ENCODE measurements around the gene PRPF6. TPM values are rescaled to one million over a fixed set of nuclear protein-coding genes. Genes with fewer than 3 reads are reported as not detected.

PRPF6 gene
- total and polyA plus RNA-seq, 2 of the 13 experiments (the other 11 are each of a cell fraction or from before 2014, with no cell fraction given): 63.7 to 101 TPM

DNA sequence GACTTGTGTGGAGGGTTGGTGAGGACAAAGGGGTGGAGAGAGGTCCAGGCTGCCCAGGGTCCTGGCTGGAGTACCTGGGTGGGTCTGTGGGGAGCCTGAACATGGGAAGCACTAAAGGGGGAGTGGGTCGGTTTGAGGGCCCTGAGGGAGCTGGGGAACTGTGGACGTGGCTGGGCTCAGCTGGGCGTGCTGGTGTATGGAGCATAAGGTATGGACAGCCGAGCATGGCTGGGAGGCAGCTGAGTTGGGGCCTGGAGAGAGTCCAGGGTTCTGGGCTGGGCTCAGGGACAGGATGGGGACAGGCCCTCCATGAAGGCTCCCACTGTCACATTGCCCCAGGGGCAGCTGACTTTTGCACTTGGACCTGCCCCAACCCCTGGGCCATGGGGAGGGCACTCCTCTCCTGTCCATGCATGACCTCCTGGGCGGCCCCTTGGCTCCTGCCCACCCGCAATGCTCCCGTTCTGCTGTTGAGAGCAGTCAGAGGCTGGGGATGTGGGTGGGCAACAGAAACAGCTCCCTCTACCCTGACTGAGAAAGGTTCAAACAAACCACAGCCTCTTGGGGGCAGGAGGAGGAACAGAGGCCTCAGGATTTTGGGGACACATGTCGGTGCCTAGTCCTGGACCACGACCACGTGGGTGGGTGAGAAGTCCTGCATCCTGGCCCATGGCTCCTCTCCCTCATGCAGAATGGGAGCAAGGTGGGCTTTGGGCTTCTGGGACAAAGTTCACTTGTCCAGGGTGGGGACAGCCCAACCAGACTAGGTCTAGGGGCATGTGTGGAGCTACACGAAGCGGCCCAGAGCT, 59.5 kb downstream of the PRPF6 start (continued):
- TF ChIP-seq TFAP4 (IDR thresholded peaks at IDR 0.05; ENCODE audit: borderline replicate concordance, low read depth) (peak; percentile 72; the same call in 1 of the 2 replicates), ZFAT (CRISPR knock-in tag; conservative IDR thresholded peaks at IDR 0.05) (no peak), YY1 (IDR thresholded peaks at IDR 0.05; ENCODE audit: insufficient read depth, insufficient replicate concordance, low read depth, low read length) (no peak), NFE2L1 (CRISPR knock-in tag; IDR thresholded peaks at IDR 0.05; ENCODE audit: borderline replicate concordance) (no peak), PCBP2 (optimal IDR thresholded peaks at IDR 0.05; ENCODE audit: low read depth, low read length, poor library complexity, severe bottlenecking) (no peak), KAT7 (CRISPR knock-in tag; IDR thresholded peaks at IDR 0.05; ENCODE audit: borderline replicate concordance) (no peak), MAFF (IDR thresholded peaks at IDR 0.05; ENCODE audit: low read depth, low read length) (no peak), SOX6 (IDR thresholded peaks at IDR 0.05) (no peak), SOX6 (CRISPR knock-in tag; IDR thresholded peaks at IDR 0.05) (0 out of 2 replicates have a peak, but pooled peaks have one; percentile 27), ZNF792 (CRISPR knock-in tag; IDR thresholded peaks at IDR 0.05) (peak; percentile 15), POGZ (CRISPR knock-in tag; IDR thresholded peaks at IDR 0.05) (no peak), NCOR1 (IDR thresholded peaks at IDR 0.05; ENCODE audit: borderline replicate concordance, low read length) (peak; percentile 53), NPAS2 (CRISPR knock-in tag; IDR thresholded peaks at IDR 0.05; ENCODE audit: borderline replicate concordance) (no peak), ZFP90 (CRISPR knock-in tag; IDR thresholded peaks at IDR 0.05; ENCODE audit: borderline replicate concordance) (no peak; the same call in 1 of the 2 replicates), TCF7L2 (IDR thresholded peaks at IDR 0.05; ENCODE audit: low read depth, low read length) (no peak), ZNF720 (CRISPR knock-in tag; IDR thresholded peaks at IDR 0.05) (no peak), ELK4 (CRISPR knock-in tag; IDR thresholded peaks at IDR 0.05; ENCODE audit: borderline replicate concordance) (no peak)
- TF ChIP-seq, protein P1, sequence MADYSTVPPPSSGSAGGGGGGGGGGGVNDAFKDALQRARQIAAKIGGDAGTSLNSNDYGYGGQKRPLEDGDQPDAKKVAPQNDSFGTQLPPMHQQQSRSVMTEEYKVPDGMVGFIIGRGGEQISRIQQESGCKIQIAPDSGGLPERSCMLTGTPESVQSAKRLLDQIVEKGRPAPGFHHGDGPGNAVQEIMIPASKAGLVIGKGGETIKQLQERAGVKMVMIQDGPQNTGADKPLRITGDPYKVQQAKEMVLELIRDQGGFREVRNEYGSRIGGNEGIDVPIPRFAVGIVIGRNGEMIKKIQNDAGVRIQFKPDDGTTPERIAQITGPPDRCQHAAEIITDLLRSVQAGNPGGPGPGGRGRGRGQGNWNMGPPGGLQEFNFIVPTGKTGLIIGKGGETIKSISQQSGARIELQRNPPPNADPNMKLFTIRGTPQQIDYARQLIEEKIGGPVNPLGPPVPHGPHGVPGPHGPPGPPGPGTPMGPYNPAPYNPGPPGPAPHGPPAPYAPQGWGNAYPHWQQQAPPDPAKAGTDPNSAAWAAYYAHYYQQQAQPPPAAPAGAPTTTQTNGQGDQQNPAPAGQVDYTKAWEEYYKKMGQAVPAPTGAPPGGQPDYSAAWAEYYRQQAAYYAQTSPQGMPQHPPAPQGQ (CRISPR knock-in tag; IDR thresholded peaks at IDR 0.05; ENCODE audit: borderline replicate concordance): no peak; the same call in 1 of the 2 replicates
- TF ChIP-seq, protein P2, sequence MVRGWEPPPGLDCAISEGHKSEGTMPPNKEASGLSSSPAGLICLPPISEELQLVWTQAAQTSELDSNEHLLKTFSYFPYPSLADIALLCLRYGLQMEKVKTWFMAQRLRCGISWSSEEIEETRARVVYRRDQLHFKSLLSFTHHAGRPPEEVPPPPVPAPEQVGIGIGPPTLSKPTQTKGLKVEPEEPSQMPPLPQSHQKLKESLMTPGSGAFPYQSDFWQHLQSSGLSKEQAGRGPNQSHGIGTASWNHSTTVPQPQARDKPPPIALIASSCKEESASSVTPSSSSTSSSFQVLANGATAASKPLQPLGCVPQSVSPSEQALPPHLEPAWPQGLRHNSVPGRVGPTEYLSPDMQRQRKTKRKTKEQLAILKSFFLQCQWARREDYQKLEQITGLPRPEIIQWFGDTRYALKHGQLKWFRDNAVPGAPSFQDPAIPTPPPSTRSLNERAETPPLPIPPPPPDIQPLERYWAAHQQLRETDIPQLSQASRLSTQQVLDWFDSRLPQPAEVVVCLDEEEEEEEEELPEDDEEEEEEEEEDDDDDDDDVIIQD (CRISPR knock-in tag; IDR thresholded peaks at IDR 0.05; ENCODE audit: low read depth): no peak
- TF ChIP-seq, protein P3, sequence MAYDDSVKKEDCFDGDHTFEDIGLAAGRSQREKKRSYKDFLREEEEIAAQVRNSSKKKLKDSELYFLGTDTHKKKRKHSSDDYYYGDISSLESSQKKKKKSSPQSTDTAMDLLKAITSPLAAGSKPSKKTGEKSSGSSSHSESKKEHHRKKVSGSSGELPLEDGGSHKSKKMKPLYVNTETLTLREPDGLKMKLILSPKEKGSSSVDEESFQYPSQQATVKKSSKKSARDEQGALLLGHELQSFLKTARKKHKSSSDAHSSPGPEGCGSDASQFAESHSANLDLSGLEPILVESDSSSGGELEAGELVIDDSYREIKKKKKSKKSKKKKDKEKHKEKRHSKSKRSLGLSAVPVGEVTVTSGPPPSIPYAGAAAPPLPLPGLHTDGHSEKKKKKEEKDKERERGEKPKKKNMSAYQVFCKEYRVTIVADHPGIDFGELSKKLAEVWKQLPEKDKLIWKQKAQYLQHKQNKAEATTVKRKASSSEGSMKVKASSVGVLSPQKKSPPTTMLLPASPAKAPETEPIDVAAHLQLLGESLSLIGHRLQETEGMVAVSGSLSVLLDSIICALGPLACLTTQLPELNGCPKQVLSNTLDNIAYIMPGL (CRISPR knock-in tag; IDR thresholded peaks at IDR 0.05; ENCODE audit: borderline replicate concordance in 1 of 2, low read depth in 1 of 2): peak; percentile 3 to 14; a peak in 1 of 4 replicates
- TF ChIP-seq, protein P4, sequence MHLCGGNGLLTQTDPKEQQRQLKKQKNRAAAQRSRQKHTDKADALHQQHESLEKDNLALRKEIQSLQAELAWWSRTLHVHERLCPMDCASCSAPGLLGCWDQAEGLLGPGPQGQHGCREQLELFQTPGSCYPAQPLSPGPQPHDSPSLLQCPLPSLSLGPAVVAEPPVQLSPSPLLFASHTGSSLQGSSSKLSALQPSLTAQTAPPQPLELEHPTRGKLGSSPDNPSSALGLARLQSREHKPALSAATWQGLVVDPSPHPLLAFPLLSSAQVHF (CRISPR knock-in tag; IDR thresholded peaks at IDR 0.05): no peak

Data from HepG2 (cell line).